C4-2B (cell line): Measurements from ENCODE around the gene DYNLT5.

ENCODE experiments used
- H3K27ac ChIP-seq: fragments of 450-650 bp; 2 replicates; pipeline ENCODE4 v1.5.1; 2017
- CTCF ChIP-seq: fragments of 450-650 bp; conservative IDR thresholded peaks from 2 replicates; pipeline ENCODE4 v1.5.1; 2017; ENCODE audit warnings: mild to moderate bottlenecking
- ZFX ChIP-seq: fragments of 450-650 bp; IDR thresholded peaks from 2 replicates; pipeline ENCODE4 v1.6.1; 2017

DYNLT5 gene

GRCh38 chr1:66751160-66751559, 1.1 kb upstream of the DYNLT5 start:
- TF ChIP-seq ZFX: no peak
- TF ChIP-seq CTCF: no peak
- no peak overlapping the region for H3K27ac ChIP-seq

GRCh38 chr1:66752671-66753371, 562 bp downstream of the DYNLT5 start:
- no peak overlapping the region for H3K27ac ChIP-seq
- TF ChIP-seq ZFX (no peak), CTCF (no peak)

- H3K27ac ChIP-seq: no peak overlapping the region
- TF ChIP-seq ZFX (no peak), CTCF (no peak)
Measured at GRCh38 chr1:66757722-66758240, 5.5 kb downstream of the DYNLT5 start.

- TF ChIP-seq CTCF (no peak), ZFX (no peak)
- no peak overlapping the region for H3K27ac ChIP-seq
Measured at GRCh38 chr1:66758241-66758755, 6.0 kb downstream of the DYNLT5 start.

- no peak for TF ChIP-seq ZFX
- TF ChIP-seq CTCF: no peak
- H3K27ac ChIP-seq: no peak overlapping the region
Measured at GRCh38 chr1:66760506-66760905, 8.2 kb downstream of the DYNLT5 start.

GRCh38 chr1:66761221-66761620, 9.0 kb downstream of the DYNLT5 start:
- H3K27ac ChIP-seq: no peak overlapping the region
- TF ChIP-seq ZFX (no peak), CTCF (no peak)

- TF ChIP-seq CTCF: peak; percentile 82
- TF ChIP-seq ZFX: no peak
- no peak overlapping the region for H3K27ac ChIP-seq
Measured at GRCh38 chr1:66764994-66765578, 12.8 kb downstream of the DYNLT5 start.
